ENCODE results near the gene PCYT1A. TPM values are rescaled to one million over a fixed set of nuclear protein-coding genes. Genes with fewer than 3 reads are reported as not detected.
"Not testable (repeated sequence)": the region's sequence is repeated elsewhere in the genome, so short reads cannot be mapped to it uniquely, and the experiment has no call there.

The PCYT1A gene
- total RNA-seq, 1 donor from 2014 or later = 66.2 TPM

- Mint-ChIP-seq H3K36me3 (ENCODE audit: unreplicated experiment) (peaks cover 11% of the 10 kb centered on the region), H3K4me1 (ENCODE audit: unreplicated experiment) (no peaks in the 10 kb centered on the region), H3K9me3 (ENCODE audit: unreplicated experiment) (peaks cover 2% of the 10 kb centered on the region), H3K27ac (ENCODE audit: unreplicated experiment) (no peak overlapping the region), H3K27me3 (ENCODE audit: unreplicated experiment) (no peaks in the 10 kb centered on the region), H3K4me3 (ENCODE audit: unreplicated experiment) (no peak overlapping the region)
- no peak for DNase-seq (ENCODE audit: extremely low spot score, unreplicated experiment)
- TF ChIP-seq CTCF (IDR thresholded peaks at IDR 0.05) = no peak
These were observed 31.8 kb downstream of the PCYT1A start for GRCh38 chr3:196255776-196256175.

- H3K9me3 Mint-ChIP-seq (ENCODE audit: unreplicated experiment) = no peaks in the 10 kb centered on the region
- H3K36me3 Mint-ChIP-seq (ENCODE audit: unreplicated experiment) = peaks cover 9% of the 10 kb centered on the region
- H3K27me3 Mint-ChIP-seq (ENCODE audit: unreplicated experiment) = no peaks in the 10 kb centered on the region
- H3K27ac Mint-ChIP-seq (ENCODE audit: unreplicated experiment) = no peak overlapping the region
- no peak overlapping the region for H3K4me3 Mint-ChIP-seq (ENCODE audit: unreplicated experiment)
- no peak for TF ChIP-seq CTCF (IDR thresholded peaks at IDR 0.05)
- no peaks in the 10 kb centered on the region for H3K4me1 Mint-ChIP-seq (ENCODE audit: unreplicated experiment)
- DNase-seq (ENCODE audit: extremely low spot score, unreplicated experiment) = no peak
These were observed 32.9 kb downstream of the PCYT1A start for GRCh38 chr3:196254376-196255283.

- Mint-ChIP-seq H3K9me3 (ENCODE audit: unreplicated experiment) (no peaks in the 10 kb centered on the region), H3K4me3 (ENCODE audit: unreplicated experiment) (no peak overlapping the region), H3K4me1 (ENCODE audit: unreplicated experiment) (no peaks in the 10 kb centered on the region), H3K27ac (ENCODE audit: unreplicated experiment) (no peak overlapping the region), H3K27me3 (ENCODE audit: unreplicated experiment) (no peaks in the 10 kb centered on the region), H3K36me3 (ENCODE audit: unreplicated experiment) (peaks cover 13% of the 10 kb centered on the region)
- no peak for DNase-seq (ENCODE audit: extremely low spot score, unreplicated experiment)
- TF ChIP-seq CTCF (IDR thresholded peaks at IDR 0.05) = no peak
These were observed 35.6 kb downstream of the PCYT1A start for GRCh38 chr3:196251918-196252317.

- H3K9me3 Mint-ChIP-seq (ENCODE audit: unreplicated experiment) = no peaks in the 10 kb centered on the region
- TF ChIP-seq CTCF (IDR thresholded peaks at IDR 0.05) = no peak
- peaks cover 20% of the 10 kb centered on the region for H3K36me3 Mint-ChIP-seq (ENCODE audit: unreplicated experiment)
- H3K27ac Mint-ChIP-seq (ENCODE audit: unreplicated experiment) = no peak overlapping the region
- no peaks in the 10 kb centered on the region for H3K27me3 Mint-ChIP-seq (ENCODE audit: unreplicated experiment)
- H3K4me1 Mint-ChIP-seq (ENCODE audit: unreplicated experiment) = no peaks in the 10 kb centered on the region
- no peak for DNase-seq (ENCODE audit: extremely low spot score, unreplicated experiment)
- no peak overlapping the region for H3K4me3 Mint-ChIP-seq (ENCODE audit: unreplicated experiment)
These were observed 40.8 kb downstream of the PCYT1A start for GRCh38 chr3:196246612-196247308.

- H3K27ac Mint-ChIP-seq (ENCODE audit: unreplicated experiment) = not testable (repeated sequence)
These were observed 43.4 kb downstream of the PCYT1A start for GRCh38 chr3:196244166-196244565.

More at GRCh38 chr3:196244166-196244565, 43.4 kb downstream of the PCYT1A start:
- H3K4me3 Mint-ChIP-seq (ENCODE audit: unreplicated experiment); H3K27me3 Mint-ChIP-seq (ENCODE audit: unreplicated experiment); H3K4me1 Mint-ChIP-seq (ENCODE audit: unreplicated experiment); H3K9me3 Mint-ChIP-seq (ENCODE audit: unreplicated experiment); DNase-seq (ENCODE audit: extremely low spot score, unreplicated experiment): not testable (repeated sequence)
- H3K36me3 Mint-ChIP-seq (ENCODE audit: unreplicated experiment) = peaks cover 30% of the 10 kb centered on the region

Data from osteocyte (in vitro differentiated cells).